ENCODE data around the gene PPM1A.

PPM1A gene

DNA sequence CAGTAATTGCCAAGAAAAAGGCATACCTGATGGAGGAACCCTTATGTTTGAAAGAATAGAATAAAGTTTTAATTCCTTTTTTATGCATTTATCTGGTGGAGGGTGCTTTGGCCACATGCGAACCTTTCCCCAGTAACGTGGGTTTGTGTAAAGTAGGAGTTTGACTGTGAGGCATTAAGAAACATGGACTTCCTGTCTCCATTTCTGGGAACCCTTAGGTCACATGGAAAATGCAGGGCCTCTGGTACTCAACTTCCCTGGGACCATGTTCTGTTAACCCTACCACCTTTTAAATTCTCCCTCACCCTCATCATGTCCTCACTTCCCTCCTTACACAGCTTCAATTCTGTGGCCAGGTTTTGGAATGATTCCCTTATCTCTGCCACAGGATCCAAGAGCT, 80.3 kb downstream of the PPM1A start:
- TF ChIP-seq CTCF (IDR thresholded peaks at IDR 0.05; ENCODE audit: low read depth, low read length) = no peak
- H3K4me3 ChIP-seq (ENCODE audit: low read depth, low read length) = no peak overlapping the region

DNA sequence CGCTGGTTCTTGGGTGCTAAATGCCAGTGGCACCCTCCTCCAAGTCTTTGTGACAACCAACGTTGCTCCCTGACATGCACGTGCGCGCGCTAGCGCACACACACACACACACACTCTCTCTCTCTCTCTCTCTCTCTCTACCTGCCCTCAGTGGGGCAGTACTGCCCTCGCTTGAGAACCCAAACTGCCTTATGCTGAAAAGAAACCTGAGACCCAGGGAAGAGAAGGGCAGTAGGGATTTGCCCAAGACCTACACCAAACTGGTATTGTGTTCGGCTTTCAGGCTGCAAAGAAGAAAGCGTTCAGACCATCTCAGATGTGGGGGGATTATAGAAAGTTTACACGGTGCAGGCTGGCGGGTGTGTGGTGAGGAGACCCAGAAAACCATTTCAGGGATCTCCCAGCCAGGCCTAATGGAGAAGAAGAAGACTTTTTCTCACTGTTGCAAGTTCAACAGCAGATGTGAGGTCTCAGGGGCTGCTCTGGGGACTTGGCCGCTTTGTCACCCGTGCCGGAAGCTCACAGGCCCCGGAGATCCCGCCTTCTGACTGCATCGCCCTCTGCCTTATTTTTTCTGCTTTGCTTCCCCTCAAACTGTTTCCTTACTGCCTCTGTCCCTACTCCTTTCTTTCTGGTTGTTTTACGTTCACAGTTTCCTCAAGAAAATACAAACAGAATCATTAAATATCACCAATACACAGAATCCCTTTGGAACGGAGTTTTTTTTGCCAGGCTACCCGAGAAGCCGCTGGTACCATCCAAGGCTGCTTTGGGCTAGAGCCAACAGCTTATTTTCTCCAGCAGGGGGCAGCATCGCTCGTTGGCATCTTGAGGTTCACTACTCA, 82.4 kb downstream of the PPM1A start:
- H3K4me3 ChIP-seq (ENCODE audit: low read depth, low read length) = peak overlapping the region; percentile 31
- TF ChIP-seq CTCF (IDR thresholded peaks at IDR 0.05; ENCODE audit: low read depth, low read length) = peak; percentile 62

GRCh38 chr14:60332046-60332399, 83.0 kb downstream of the PPM1A start:
- no peak overlapping the region for H3K4me3 ChIP-seq (ENCODE audit: low read depth, low read length)
- TF ChIP-seq CTCF (IDR thresholded peaks at IDR 0.05; ENCODE audit: low read depth, low read length) = no peak

DNA sequence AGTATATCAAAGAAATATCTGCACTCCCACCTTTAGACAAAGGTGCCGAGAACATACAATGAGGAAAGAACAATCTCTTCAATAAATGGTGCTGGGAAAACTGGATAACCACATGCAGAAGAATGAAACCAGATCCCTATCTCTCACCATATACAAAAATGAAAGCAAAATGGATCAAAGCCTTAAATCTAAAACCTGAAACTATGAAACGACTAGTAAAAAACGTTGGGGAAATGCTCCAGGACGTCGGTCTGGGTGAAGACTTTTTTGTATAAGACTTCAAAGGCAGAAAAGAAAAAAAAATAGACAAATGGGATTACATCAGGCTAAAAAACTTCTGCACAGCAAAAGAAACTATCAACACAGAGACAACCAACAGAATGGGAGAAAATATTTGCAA, 83.8 kb downstream of the PPM1A start:
- H3K4me3 ChIP-seq (ENCODE audit: low read depth, low read length) = no peak overlapping the region

GRCh38 chr14:60339571-60339970, 90.5 kb downstream of the PPM1A start:
- no peak overlapping the region for H3K4me3 ChIP-seq (ENCODE audit: low read depth, low read length)
- no peak for TF ChIP-seq CTCF (IDR thresholded peaks at IDR 0.05; ENCODE audit: low read depth, low read length)

More for the DNA sequence above, 83.8 kb downstream of the PPM1A start:
- TF ChIP-seq CTCF (IDR thresholded peaks at IDR 0.05; ENCODE audit: low read depth, low read length) = no peak

- no peak overlapping the region for H3K4me3 ChIP-seq (ENCODE audit: low read depth, low read length)
- no peak for TF ChIP-seq CTCF (IDR thresholded peaks at IDR 0.05; ENCODE audit: low read depth, low read length)
Measured at GRCh38 chr14:60343571-60344071, 94.6 kb downstream of the PPM1A start.

DNA sequence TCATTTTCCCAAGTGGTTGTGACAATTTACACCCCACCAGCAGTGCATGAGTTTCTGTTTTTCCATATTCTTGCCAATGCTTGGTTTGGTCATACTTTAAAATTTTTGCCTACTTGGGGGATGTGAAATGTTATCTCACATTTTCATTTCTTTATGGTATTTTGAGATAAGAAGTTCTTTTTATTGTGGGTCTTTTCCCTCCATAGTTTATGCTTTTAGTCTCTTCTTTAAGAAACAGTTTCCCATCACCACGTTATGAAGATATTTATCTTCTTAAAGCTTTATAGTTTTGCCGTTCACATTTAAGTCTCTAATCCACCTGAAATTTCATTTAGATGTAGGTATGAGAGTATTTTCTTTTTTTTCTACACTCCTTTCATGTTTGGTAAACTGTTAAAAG, 95.7 kb downstream of the PPM1A start:
- no peak for TF ChIP-seq CTCF (IDR thresholded peaks at IDR 0.05; ENCODE audit: low read depth, low read length)
- no peak overlapping the region for H3K4me3 ChIP-seq (ENCODE audit: low read depth, low read length)

Data from WI38 (cell line).